SJSA1 (cell line): ENCODE data around the gene SNRNP200. TPM values are rescaled to one million over a fixed set of nuclear protein-coding genes. Genes with fewer than 3 reads are reported as not detected.

Experiments used
- DNase-seq, 2 experiments: peaks; one replicate each; pipeline ENCODE4 v3.0.0-alpha.2; 2015 to 2020; ENCODE audit warnings: low spot score in 2 of 2, low read depth in 1 of 2
- H3K27ac ChIP-seq: fragments of 250-450 bp; sonication (Bioruptor Pico); 2 replicates; pipeline ENCODE4 v1.5.1; 2020; ENCODE audit warnings: mild to moderate bottlenecking, moderate library complexity
- H3K27me3 ChIP-seq: fragments of 250-450 bp; sonication (Bioruptor Pico); replicated peaks from 2 replicates; pipeline ENCODE4 v1.5.1; 2020; ENCODE audit warnings: mild to moderate bottlenecking, moderate library complexity
- H3K36me3 ChIP-seq: fragments of 250-450 bp; sonication (Bioruptor Pico); 2 replicates; pipeline ENCODE4 v1.5.1; 2020; ENCODE audit warnings: mild to moderate bottlenecking
- H3K4me1 ChIP-seq: fragments of 250-450 bp; sonication (Bioruptor Pico); replicated peaks from 2 replicates; pipeline ENCODE4 v1.6.1; 2021; ENCODE audit warnings: mild to moderate bottlenecking
- H3K4me3 ChIP-seq: fragments of 250-450 bp; sonication (Bioruptor Pico); 2 replicates; pipeline ENCODE4 v1.5.1; 2020; ENCODE audit warnings: mild to moderate bottlenecking
- H3K9me3 ChIP-seq: fragments of 250-450 bp; sonication (Bioruptor Pico); replicated peaks from 2 replicates; pipeline ENCODE4 v1.5.1; 2020; ENCODE audit warnings: mild to moderate bottlenecking
- total RNA-seq: library from RNA; depleted of rRNA; stranded (reverse); fragments of >200 nt; shearing (Covaris generic); gene quantifications from 2 replicates; pipeline ENCODE4 v1.2.3, GENCODE V29; 2014; rRNA removed

SNRNP200 gene
- total RNA-seq, 1 experiment from 2014 or later = 33.1 TPM

DNA sequence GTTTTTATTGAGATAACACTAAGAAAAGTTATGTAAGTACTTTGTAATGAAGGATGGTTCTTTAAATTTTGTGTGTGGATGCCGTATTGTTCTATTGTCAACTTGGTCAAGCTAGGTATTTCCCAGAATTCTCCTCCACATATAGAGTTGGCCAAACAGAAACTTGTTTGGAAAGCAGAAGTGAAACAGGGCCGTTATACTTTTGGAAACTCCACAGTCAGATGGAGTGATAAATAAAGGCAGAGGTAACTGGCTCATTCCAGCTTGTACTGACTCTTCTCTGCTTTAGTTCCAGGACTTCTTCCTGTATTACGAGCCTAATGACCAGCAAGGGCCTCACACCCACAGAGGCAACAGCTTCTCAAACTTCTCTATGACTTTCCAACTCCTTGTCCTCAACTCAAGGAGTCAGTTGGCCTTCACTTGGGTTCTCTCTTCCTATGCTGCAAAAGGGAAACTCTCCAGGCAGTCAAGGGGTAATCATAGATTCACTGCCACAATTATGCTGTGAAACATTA is 80.3 kb downstream of the SNRNP200 start:
- Histone ChIP-seq H3K9me3 (no peaks in the 10 kb centered on the region), H3K36me3 (no peaks in the 10 kb centered on the region), H3K4me1 (no peaks in the 10 kb centered on the region), H3K4me3 (no peak overlapping the region), H3K27me3 (no peaks in the 10 kb centered on the region), H3K27ac (no peak overlapping the region)
- no peak for DNase-seq

Other genes starting within 250 kb of the SNRNP200 start
- not detected in 2 replicates for gene ADRA2B, start 189.0 kb downstream of the SNRNP200 start, total RNA-seq
- gene ASTL, start 167.0 kb downstream of the SNRNP200 start, total RNA-seq = not detected in 2 replicates
- gene DUSP2, start 160.1 kb downstream of the SNRNP200 start, total RNA-seq = 0.24 TPM in 1 of 2 replicates, not detected in the other
- 148 and 188 TPM in 2 replicates for gene STARD7, start 96.7 kb downstream of the SNRNP200 start, total RNA-seq
- gene TMEM127, start 39.5 kb downstream of the SNRNP200 start, total RNA-seq = 24.3 and 25.1 TPM in 2 replicates
- gene CIAO1, start 39.3 kb downstream of the SNRNP200 start, total RNA-seq = 86.9 and 88.2 TPM in 2 replicates
- 0.50 and 0.55 TPM in 2 replicates for gene ITPRIPL1, start 19.8 kb upstream of the SNRNP200 start, total RNA-seq
- 45.7 and 55.7 TPM in 2 replicates for gene NCAPH, start 30.2 kb upstream of the SNRNP200 start, total RNA-seq
- gene NEURL3, start 199.8 kb upstream of the SNRNP200 start, total RNA-seq = not detected in 2 replicates
- gene ARID5A, start 231.2 kb upstream of the SNRNP200 start, total RNA-seq = 6.3 and 9.7 TPM in 2 replicates